Renal pelvis (tissue), 4 donors: ENCODE measurements around the gene C2CD4C. TPM values are rescaled to one million over a fixed set of nuclear protein-coding genes. Genes with fewer than 3 reads are reported as not detected.
"Not testable (repeated sequence)": the region's sequence is repeated elsewhere in the genome, so short reads cannot be mapped to it uniquely, and the experiment has no call there.

Experiments used
- DNase-seq: peaks from one replicate; pipeline ENCODE4 v3.0.0-alpha.2; 2013
- polyA plus RNA-seq, 3 donors: library from polyadenylated mRNA; unstranded; fragments of 120-200 nt; gene quantifications; one replicate each; pipeline ENCODE4 v1.2.1, GENCODE V29; 2013; ENCODE audit not compliant: insufficient read length in 3 of 3

C2CD4C gene
- polyA plus RNA-seq, 3 donors = 2.0 to 4.4 (median 4.0) TPM

DNA sequence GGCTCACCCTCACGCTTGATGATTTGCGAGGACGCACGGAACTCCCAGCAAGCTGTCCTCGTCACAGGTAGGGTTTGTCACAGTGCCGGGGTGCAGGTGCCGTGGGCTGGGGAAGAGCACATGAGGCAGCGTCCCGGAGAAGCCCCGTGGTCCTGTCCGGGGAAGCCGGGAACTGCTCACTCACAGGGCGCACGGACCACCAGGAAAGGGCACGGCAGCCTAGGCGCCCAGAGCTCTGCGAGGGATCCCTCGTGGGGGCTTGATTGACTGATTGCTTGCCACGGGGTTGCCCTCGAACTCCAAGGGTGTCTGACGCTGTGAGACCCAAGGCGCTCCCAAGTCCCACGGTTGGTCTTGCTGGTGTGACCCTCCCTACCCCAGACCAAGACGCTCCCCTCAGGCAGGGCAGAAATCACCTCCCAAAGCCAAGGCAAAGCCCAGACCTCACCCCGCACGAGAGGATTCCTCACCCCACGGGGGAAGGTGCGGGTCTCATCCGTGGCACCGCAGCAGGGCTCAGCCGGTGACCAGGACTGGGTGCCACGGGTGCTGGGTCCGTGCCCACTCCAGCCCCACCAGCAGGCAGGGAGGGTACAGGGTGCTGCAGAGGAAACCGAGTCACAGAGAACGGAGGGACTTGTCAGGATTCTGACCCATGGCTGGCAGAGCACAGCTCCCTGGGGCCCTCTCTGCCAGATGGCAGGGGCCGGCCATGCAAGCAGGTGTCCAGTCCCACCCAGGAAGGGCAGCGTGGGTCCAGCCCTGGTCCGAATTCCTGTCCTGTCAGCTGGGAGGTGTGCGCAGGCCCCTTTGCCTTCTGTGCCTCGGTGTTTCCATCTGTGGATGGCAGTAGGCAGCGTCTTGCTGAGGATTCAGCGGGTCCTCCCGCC, 7.7 kb downstream of the C2CD4C start:
- no peak for DNase-seq

DNA sequence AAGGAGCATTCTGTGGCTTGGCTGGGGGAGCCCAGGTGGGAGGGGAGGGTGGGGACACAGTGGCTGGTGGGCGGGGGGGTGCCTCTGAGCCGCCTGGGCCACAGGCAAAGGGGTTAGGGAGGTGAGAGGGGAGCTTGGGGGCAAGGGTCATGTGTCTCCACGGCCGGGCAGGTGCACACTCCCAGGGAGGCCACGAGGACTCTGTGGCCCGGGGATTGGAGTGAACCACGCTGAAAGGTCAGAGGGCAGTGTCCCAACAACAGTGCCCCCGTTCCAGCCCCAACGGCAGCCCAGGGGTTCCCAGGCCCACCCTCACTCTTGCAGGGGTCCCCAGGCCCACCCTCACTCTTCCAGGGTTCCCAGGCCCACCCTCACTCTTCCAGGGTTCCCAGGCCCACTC, 9.6 kb downstream of the C2CD4C start:
- DNase-seq = no peak

DNA sequence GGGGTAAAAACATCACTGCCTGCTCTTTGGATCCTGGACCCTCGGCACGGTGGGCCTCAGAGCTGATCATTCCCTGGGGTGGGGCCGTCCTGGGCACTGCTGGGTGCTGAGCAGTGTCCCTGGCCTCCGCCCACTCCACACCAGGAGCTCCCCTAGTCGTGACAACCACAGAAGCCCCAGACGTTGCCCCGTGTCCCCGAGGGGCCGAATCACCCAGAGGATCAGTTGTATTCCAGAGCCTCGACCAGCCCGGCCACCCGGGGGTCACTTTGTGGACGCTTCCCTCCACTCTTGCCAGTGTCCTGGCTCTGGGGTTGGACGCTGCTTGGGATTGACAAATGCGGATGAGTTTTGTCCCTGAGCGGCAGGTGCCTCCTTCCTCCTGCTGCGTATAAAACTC, 10.2 kb downstream of the C2CD4C start:
- DNase-seq = no peak

DNA sequence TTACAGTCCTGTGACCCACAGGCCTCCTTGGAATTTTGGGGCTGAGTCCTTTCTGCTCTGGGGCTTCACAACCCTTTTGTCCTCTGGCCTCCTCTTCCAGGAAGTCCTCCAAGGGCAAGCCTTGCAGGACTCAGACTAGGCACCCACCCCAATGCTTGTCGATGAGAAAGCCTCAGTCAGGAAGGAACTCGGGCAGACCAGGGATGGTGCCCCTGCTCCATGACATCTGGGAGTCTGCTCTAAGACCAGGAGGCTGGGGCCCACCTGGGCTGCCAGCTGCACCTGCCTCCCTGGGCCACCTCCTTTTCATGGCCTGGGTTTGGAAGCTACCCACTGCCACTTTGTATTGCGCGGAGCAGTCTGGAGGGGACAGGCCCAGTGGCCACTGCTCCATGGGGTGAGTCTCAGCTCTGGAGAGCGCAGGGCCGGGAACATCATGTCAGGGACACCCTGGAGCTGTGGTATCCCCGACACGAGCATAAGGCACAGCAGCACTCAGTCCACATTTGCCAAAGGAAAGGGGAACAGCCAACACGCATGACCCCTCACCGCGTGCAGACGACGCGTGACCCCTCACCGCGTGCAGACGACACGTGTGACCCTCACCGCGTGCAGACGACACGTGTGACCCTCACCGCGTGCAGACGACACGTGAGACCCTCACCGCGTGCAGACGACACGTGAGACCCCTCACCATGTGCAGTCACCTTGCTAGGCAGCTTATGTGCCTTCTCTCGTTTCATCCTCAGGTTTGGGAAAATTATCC, 10.8 kb downstream of the C2CD4C start:
- no peak for DNase-seq

DNA sequence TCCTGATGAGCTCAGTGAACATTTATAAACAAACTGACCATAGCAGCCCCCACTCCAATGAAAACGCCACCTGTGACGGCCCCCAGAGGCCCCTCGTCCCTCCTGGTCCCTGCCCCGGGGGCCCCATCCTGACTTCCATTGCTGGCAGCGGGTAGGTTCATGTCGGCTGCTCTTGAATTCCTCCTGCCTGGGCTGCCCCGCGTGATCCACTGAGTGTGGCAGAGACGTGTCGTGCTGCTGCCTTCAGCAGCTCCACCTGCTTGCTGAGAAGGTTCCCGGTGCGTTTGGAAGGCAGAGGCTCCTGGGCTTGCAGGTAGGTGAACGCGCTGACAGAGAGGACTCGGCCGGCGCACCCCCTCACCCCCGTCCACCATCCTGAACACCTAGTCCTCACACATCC, 11.6 kb downstream of the C2CD4C start:
- DNase-seq = no peak

DNA sequence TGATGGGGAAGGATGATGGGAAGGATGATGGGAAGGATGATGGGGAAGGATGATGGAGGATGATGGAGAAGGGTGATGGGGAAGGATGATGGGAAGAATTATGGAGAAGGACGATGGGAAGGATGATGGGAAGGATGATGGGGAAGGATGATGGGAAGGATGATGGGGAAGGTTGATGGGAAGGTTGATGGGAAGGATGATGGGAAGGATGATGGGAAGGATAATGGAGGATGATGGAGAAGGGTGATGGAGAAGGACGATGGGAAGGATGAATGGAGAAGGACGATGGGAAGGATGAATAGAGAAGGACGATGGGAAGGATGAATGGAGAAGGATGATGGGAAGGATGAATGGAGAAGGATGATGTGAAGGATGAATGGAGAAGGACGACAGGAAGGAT, 13.5 kb downstream of the C2CD4C start:
- DNase-seq = no peak

DNA sequence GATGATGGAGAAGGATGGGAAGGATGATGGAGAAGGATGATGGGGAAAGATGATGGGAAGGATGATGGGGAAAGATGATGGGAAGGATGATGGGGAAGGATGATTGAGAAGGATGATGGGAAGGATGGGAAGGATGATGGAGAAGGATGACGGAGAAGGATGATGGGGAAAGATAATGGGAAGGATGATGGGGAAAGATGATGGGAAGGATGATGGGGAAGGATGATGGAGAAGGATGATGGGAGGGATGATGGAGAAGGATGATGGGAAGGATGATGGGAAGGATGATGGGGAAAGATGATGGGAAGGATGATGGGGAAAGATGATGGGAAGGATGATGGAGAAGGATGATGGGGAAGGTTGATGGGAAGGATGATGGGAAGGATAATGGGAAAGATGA, 14.1 kb downstream of the C2CD4C start:
- DNase-seq = not testable (repeated sequence)

DNA sequence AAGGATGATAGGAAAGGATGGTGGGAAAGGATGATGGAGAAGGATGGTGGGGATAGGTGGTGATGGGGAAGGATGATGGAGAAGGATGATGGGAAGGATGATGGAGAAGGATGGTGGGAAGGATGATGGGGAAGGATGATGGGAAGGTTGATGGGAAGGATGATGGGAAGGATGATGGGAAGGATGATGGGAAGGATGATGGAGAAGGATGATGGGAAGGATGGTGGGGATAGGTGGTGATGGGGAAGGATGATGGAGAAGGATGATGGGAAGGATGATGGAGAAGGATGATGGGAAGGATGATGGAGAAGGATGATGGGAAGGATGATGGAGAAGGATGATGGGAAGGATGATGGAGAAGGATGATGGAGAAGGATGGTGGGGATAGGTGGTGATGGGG, 15.4 kb downstream of the C2CD4C start:
- not testable (repeated sequence) for DNase-seq

DNA sequence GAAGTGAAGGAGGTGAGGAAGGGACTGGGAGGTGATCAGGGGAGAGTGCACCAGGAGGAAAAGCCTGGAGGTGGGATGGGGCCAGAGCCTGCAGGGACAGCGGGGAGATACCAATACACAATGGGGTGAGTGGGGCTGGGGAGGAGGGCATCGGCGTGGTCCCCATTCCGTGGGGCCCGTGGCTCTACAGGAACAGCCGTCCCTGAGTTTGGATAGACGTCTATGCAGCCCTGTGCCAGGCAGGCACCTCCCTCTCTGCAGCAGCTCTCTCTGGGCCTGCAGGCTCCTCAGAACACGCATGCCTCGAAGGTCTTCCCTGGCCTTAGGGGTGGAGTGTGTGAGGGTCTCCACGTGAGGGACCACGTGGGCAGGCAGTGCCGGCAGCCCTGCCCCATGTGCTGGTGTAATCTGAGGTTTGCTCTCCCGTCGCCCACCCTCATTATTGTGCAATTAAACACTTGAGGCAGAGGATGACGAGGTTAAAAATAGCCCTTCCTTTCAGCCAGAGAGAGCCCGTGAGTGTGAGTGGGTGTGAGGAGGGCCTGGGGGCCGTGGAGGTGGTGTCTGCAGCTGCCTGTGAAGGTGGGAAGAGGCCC, 16.5 kb downstream of the C2CD4C start:
- no peak for DNase-seq

DNA sequence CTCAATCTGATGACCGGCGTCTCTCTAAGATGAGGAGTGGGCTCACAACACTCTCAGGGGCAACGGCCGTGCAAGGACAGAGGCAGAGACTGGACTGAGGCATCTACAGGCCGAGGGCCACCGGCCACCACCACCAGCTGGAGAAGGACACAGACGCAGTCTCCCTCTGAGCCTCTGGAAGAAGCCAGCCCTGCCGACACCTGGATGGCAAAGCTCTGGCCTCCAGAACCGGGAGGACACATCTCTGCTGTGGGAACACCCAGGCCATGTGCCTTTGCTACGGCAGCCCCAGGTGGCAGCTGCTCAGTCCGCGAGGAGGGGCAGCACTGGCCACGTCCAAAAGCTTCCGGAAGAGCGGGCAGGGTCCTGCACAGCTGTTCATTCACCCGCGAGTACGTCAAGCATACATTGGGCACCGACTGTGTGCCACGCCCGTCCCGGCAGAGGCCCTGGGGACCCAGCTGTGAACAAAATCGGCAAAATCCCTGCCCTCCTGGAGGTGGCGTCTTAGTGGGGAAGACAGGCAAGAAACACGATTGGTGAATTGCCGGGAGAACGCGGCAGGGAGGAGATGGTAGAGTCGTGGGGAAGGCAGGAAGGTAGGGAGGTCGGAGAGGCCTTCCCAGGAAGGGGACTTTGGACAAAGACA, 17.1 kb downstream of the C2CD4C start:
- no peak for DNase-seq

DNA sequence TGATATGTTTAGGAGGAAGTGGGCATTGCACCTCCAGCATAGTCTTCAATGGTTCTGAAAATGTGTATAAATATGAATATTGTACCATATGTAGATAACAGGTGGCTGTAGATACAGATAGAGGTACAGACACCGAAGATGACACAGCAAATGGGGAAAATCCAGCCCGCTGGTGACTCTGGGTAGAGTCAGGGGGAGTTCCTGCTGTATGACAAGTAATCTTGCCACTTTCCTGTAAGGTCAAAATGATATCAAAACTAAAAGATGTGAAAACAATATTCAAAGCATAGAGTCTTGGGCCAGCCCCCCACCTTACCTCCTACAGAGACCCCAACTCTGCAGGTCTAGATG, 17.8 kb downstream of the C2CD4C start:
- no peak for DNase-seq

DNA sequence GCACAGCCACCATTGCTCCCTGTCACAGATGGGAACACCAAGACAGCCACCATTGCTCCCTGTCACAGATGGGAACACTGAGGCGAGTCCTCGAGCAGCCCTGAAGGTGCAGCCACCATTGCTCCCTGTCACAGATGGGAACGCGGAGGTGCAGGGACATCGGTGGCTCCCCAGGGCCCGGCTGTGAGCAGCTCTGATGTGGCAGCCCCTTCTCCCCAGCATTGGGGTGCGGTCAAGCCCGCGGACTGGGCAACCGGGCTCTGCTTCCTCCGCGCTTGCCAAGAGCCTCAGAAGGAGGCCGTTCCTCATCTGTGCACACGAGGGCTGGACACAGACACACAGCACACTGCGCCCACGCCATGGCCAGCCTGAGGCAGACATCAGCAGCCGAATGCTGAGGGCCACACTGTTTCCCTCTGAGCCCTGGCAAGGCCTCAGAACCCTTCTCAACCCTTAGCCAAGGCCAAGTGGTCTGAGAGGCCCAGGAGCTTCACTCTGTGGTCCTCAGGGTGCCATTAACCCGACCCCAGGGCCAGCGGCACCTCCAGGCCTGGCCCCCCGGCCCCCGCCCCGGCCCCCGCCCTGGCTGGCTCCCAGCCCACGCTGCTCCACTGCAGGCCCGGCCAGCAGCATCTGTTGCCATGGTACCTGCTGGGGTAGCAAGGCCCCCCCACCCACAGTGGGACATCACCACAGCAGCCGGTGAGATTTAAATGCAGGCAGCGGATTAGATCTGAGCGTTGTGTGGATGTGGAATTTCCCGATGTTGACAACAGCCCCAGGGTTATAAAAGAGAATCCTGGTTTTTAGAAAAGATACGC, 18.4 kb downstream of the C2CD4C start:
- DNase-seq = no peak

DNA sequence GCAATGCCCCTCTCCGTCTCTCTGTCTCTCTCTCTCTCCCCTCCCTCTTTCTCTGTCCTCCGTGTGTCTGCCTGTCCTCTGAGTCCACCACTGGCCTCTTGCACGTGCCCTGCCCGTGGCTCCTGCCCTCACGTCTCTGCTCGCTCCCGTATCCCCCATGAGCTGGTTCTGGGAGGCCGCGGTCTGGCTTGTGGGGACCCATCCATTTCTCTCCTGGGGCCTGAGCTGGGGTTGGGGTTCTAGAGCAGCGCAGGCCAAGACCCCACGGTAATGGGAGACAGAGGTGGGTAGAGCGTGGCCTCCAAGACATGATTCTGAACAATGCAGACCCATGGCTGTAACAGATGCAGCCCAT, 19.0 kb downstream of the C2CD4C start:
- no peak for DNase-seq

DNA sequence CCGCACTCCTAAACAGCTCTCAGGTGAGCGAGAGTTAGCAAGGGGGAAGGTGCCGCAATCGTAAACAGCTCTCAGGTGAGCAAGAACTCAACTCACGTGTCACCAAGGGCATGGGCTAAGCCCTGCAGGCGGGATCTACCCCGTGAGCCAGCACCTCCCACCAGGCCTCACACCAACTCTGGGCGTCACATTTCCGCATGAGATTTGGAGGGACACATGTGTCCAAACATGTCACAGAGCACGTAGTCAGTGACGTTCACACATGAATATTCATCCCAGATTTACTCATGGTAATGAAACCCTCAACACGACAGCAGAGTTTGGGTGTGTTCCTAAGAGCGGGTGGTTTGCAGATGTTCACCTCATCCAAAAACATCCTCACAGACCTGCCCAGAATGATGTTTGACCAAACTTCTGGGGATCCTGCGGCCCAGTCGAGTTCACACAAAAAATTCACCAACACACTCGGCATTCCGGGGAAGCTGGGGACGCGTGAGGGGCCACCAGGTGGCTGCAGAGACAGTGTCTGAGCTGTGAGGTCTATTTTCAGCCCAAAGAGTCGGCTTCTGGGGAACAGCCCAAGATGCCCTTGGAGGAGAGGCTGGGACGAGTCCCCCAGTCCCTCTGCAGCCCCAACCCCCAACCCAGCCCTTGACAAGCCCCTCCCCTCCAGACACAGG, 19.6 kb downstream of the C2CD4C start:
- no peak for DNase-seq

DNA sequence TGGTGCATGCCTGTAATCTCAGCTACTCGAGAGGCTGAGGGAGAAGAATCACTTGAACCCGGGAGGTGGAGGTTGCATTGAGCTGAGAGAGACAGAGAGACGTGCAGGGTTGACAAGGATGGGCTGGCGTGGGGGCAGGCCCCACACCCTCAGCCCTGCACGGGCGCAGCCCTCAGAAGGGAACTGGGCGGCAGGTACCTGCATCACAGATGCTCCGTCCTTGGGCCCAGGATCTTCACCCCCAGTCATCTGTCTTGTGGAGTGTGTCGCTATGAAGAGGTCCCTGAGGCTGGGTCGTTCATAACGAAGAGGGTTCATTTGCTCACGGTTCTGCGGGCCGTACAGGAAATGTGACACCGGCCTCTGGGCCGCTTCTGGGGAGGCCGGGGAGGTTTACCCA, 20.3 kb downstream of the C2CD4C start:
- no peak for DNase-seq

DNA sequence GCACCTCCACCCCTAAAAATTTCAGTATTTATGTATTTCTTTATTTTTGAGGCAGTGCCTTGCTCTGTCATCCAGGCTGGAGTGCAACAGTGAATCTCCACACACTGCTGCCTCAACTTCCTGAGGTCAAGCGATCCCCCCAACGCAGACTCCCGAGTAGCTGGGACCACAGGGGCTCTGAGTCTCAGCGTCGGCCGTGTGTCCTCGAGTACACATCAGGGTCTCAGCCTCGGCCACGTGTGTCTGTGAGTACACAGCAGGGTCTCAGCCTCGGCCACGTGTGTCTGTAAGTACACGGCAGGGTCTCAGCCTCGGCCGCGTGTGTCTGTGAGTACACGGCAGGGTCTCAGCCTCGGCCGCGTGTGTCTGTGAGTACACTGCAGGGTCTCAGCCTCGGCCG, 21.2 kb downstream of the C2CD4C start:
- DNase-seq = no peak

DNA sequence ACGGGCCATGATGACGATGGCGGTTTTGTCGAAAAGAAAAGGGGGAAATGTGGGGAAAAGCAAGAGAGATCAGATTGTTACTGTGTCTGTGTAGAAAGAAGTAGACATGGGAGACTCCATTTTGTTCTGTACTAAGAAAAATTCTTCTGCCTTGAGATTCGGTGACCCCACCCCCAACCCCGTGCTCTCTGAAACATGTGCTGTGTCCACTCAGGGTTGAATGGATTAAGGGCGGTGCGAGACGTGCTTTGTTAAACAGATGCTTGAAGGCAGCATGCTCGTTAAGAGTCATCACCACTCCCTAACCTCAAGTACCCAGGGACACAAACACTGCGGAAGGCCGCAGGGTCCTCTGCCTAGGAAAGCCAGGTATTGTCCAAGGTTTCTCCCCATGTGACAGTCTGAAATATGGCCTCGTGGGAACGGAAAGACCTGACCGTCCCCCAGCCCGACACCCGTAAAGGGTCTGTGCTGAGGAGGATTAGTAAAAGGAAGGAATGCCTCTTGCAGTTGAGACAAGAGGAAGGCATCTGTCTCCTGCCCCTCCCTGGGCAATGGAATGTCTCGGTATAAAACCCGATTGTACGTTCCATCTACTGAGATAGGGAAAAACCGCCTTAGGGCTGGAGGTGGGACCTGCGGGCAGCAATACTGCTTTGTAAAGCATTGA, 22.2 kb downstream of the C2CD4C start:
- not testable (repeated sequence) for DNase-seq

DNA sequence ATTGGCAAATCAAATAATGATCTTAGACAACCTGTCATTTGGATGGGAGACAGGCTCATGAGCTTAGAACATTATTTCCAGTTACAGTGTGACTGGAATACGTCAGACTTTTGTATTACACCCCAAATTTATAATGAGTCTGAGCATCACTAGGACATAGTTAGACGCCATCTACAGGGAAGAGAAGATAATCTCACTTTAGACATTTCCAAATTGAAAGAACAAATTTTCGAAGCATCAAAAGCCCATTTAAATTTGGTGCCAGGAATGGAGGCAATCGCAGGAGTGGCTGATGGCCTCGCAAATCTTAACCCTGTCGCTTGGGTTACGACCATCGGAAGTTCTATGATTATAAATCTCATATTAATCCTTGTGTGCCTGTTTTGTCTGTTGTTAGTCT, 22.8 kb downstream of the C2CD4C start:
- DNase-seq = not testable (repeated sequence)

DNA sequence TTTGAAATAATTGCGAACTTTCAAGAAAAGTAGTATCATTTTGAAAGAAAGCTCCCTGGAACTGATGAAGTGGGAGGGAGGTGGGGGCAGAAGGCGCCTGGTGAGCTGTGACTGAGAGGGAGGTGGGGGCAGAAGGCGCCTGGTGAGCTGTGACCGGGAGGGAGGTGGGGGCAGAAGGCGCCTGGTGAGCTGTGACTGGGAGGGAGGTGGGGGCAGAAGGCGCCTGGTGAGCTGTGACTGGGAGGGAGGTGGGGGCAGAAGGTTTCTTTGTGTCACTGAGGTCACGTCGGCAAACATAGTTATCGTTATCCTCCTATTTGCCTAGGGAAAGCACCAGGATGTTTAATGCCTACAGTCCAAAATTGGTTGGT, 24.2 kb downstream of the C2CD4C start:
- DNase-seq = no peak
